Right lobe of liver (tissue), 4 donors: ENCODE results near the gene WNT7A.

Source experiments
- CTCF ChIP-seq, 4 donors: fragments of 200-600 bp in 3 of 4; fragments of 450-650 bp in 1 of 4; IDR thresholded peaks; one replicate each; pipeline versions ENCODE4 v1.5.1 to v1.8.0; 2016 to 2022; ENCODE audit warnings: antibody characterized with exemption in 4 of 4, mild to moderate bottlenecking in 2 of 4
- POLR2A ChIP-seq: fragments of 450-650 bp; IDR thresholded peaks from one replicate; pipeline ENCODE4 v1.6.1; 2017; ENCODE audit warnings: antibody characterized with exemption, mild to moderate bottlenecking
- donor health status: DM: no; HTN: no; CAD: no.
- donor health status: DM: no; HTN: no; CAD: no.
- donor health status: DM: no; HTN: yes; CAD: no.

DNA sequence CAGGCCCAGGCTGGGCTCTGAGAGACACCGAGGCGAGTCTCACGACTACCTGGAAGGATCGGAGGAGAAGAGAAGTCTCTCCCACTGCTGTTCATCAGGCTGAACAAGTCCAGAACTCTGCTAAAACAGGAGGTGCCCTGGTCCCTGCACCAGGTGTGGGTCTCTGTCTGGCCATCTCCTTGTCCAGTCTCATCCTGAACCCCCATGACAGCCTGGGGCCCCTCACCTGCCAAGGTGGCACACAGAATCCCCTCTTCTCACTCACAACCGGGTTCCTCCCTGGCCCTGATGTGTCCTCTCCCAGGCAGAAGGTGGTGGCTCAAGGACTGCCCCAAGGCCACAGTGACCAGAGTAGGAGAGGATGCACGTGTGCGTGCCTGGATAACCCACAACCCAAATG, 34.1 kb downstream of the WNT7A start:
- TF ChIP-seq POLR2A, result no peak
- TF ChIP-seq CTCF (IDR thresholded peaks at IDR 0.05), result no peak
